HCT116 (cell line): ENCODE data around the gene DOK5. TPM values are rescaled to one million over a fixed set of nuclear protein-coding genes. Genes with fewer than 3 reads are reported as not detected.

Experiments
- ATAC-seq: fragments of 200-7000 bp; cut with Tn5 transposase; 2 replicates; pipeline ENCODE4 v1.9.1; 2020; ENCODE audit warnings: mild to moderate bottlenecking, moderate library complexity
- BruUV-seq: library from RNA; stranded (reverse); fragments of 400-500 nt; replicated peaks from 2 replicates; lab custom pipeline; 2021; lab: Mats Ljungman, UMichigan
- CTCF ChIA-PET: fragments of 300-600 bp; sonication (Branson Sonifier 250); formaldehyde crosslinking; loops from one replicate; lab custom pipeline; 2021; ENCODE audit warnings: antibody characterized with exemption; lab: Charles Lee
- POLR2A ChIA-PET: fragments of 300-600, 350-600 bp; sonication (Branson Sonifier 250); formaldehyde crosslinking; loops from one replicate; lab custom pipeline; 2021; ENCODE audit warnings: antibody characterized with exemption; lab: Charles Lee
- RAD21 ChIA-PET, 2 experiments: fragments of 300-600 bp; sonication (Branson Sonifier 250); formaldehyde crosslinking; loops; one replicate each; lab custom pipeline; 2023; ENCODE audit warnings: low total read pairs in 2 of 2; ENCODE audit not compliant: uncharacterized antibody in 2 of 2, unreplicated experiment in 2 of 2, low non-redundant PET in 1 of 2; lab: Charles Lee
- DNase-seq: peaks from one replicate; pipeline ENCODE4 v3.0.0-alpha.2; 2010; ENCODE audit warnings: low read depth, low spot score
- H2AFZ ChIP-seq: fragments of 200-600 bp; shearing (Covaris generic), sonication (generic); 2 replicates; pipeline ENCODE4 v1.6.1; 2017; ENCODE audit warnings: low read depth, mixed run types, mixed read lengths, antibody characterized with exemption, low read length; ENCODE audit not compliant: poor library complexity, severe bottlenecking
- H3K27ac ChIP-seq: 2 replicates; pipeline ENCODE4 v1.5.1; 2012; ENCODE audit warnings: low read depth, low read length
- H3K27me3 ChIP-seq: fragments of 200-600 bp; sonication (generic); 2 replicates; pipeline ENCODE4 v1.6.1; 2016; ENCODE audit warnings: mixed run types, low read length, mixed read lengths; ENCODE audit not compliant: insufficient read depth
- H3K36me3 ChIP-seq, 2 experiments: fragments of 200-500 bp in 1 of 2; fragments of 200-600 bp in 1 of 2; sonication (Bioruptor generic) in 1 of 2; sonication (generic) in 1 of 2; 2 replicates each; pipeline versions ENCODE4 v1.5.1 to v1.6.1; 2014 to 2016; ENCODE audit warnings: low read length in 2 of 2, inconsistent platforms in 1 of 2, mixed read lengths in 1 of 2, mixed run types in 1 of 2; ENCODE audit not compliant: insufficient read depth in 2 of 2, control insufficient read depth in 1 of 2
- H3K4me1 ChIP-seq, 2 experiments: fragments of 200-600 bp in 1 of 2; sonication (generic) in 1 of 2; 2 replicates each; pipeline versions ENCODE4 v1.5.1 to v1.6.1; 2012 to 2017; ENCODE audit warnings: low read length in 2 of 2, inconsistent platforms in 1 of 2, mild to moderate bottlenecking in 1 of 2, mixed read lengths in 1 of 2, mixed run types in 1 of 2, moderate library complexity in 1 of 2; ENCODE audit not compliant: insufficient read depth in 2 of 2, control insufficient read depth in 1 of 2
- H3K4me2 ChIP-seq: fragments of 200-600 bp; sonication (generic); 2 replicates; pipeline ENCODE4 v1.6.1; 2017; ENCODE audit warnings: mixed run types, low read length, mixed read lengths
- H3K4me3 ChIP-seq, 2 experiments: fragments of 200-600 bp in 1 of 2; sonication (generic) in 1 of 2; replicated peaks in 1 of 2; 2 replicates each; pipeline ENCODE4 v1.5.1; 2011 to 2016; ENCODE audit warnings: low read length in 2 of 2, control low read depth in 1 of 2, low read depth in 1 of 2, mild to moderate bottlenecking in 1 of 2, mixed read lengths in 1 of 2, mixed run types in 1 of 2
- H3K79me2 ChIP-seq: fragments of 200-600 bp; sonication (generic); 2 replicates; pipeline ENCODE4 v1.6.1; 2017; ENCODE audit warnings: mild to moderate bottlenecking, mixed run types, low read length, moderate library complexity, mixed read lengths; ENCODE audit not compliant: insufficient read depth
- H3K9ac ChIP-seq: fragments of 200-600 bp; sonication (generic); 2 replicates; pipeline ENCODE4 v1.6.1; 2016; ENCODE audit warnings: low read length, mixed read lengths
- H3K9me2 ChIP-seq: fragments of 200-600 bp; sonication (generic), shearing (Covaris generic); 2 replicates; pipeline ENCODE4 v1.6.1; 2017; ENCODE audit warnings: mixed run types, mild to moderate bottlenecking, moderate library complexity; ENCODE audit not compliant: insufficient read depth
- H3K9me3 ChIP-seq, 2 experiments: fragments of 200-500 bp in 1 of 2; fragments of 200-600 bp in 1 of 2; sonication (Bioruptor generic) in 1 of 2; sonication (generic) in 1 of 2; 2 replicates each; pipeline ENCODE4 v1.6.1; 2014 to 2017; ENCODE audit warnings: low read length in 2 of 2, mixed read lengths in 2 of 2, inconsistent platforms in 1 of 2, low read depth in 1 of 2, mild to moderate bottlenecking in 1 of 2, mixed run types in 1 of 2, moderate library complexity in 1 of 2; ENCODE audit not compliant: control insufficient read depth in 1 of 2, insufficient read depth in 1 of 2
- H4K20me1 ChIP-seq: fragments of 200-600 bp; sonication (generic), shearing (Covaris generic); 2 replicates; pipeline ENCODE4 v1.6.1; 2017; ENCODE audit warnings: mixed run types, mild to moderate bottlenecking, moderate library complexity; ENCODE audit not compliant: insufficient read depth
- CEBPB ChIP-seq: IDR thresholded peaks from 2 replicates; pipeline ENCODE4 v1.6.1; 2012; ENCODE audit warnings: low read depth
- EGR1 ChIP-seq: IDR thresholded peaks from 2 replicates; pipeline ENCODE4 v1.6.1; 2012; ENCODE audit warnings: low read depth
- ELF1 ChIP-seq: IDR thresholded peaks from 2 replicates; pipeline ENCODE4 v1.6.1; 2012; ENCODE audit warnings: low read depth, borderline replicate concordance
- EZH2 ChIP-seq: fragments of 200-600 bp; sonication (generic); IDR thresholded peaks from 2 replicates; pipeline ENCODE4 v1.6.1; 2017; ENCODE audit warnings: antibody characterized with exemption, mixed run types
- FOSL1 ChIP-seq: IDR thresholded peaks from 2 replicates; pipeline ENCODE4 v1.6.1; 2012; ENCODE audit warnings: low read depth
- JUND ChIP-seq: IDR thresholded peaks from 2 replicates; pipeline ENCODE4 v1.6.1; 2012
- POLR2A ChIP-seq: IDR thresholded peaks from 2 replicates; pipeline ENCODE4 v1.7.0; 2011; ENCODE audit warnings: borderline replicate concordance; ENCODE audit not compliant: insufficient read depth, insufficient read length; ENCODE audit errors: extremely low read depth
- RAD21 ChIP-seq: IDR thresholded peaks from 2 replicates; pipeline ENCODE4 v1.6.1; 2012; ENCODE audit warnings: low read depth, mild to moderate bottlenecking
- SRF ChIP-seq: IDR thresholded peaks from 2 replicates; pipeline ENCODE4 v1.6.1; 2012; ENCODE audit warnings: low read depth
- TCF7L2 ChIP-seq: IDR thresholded peaks from 2 replicates; pipeline ENCODE4 v1.7.0; 2011; ENCODE audit warnings: borderline replicate concordance, inconsistent platforms; ENCODE audit not compliant: insufficient read depth, insufficient read length; ENCODE audit errors: extremely low read depth
- YY1 ChIP-seq: IDR thresholded peaks from 2 replicates; pipeline ENCODE4 v1.6.1; 2011; ENCODE audit warnings: low read length, low read depth, moderate library complexity, mild to moderate bottlenecking; ENCODE audit not compliant: insufficient replicate concordance; ENCODE audit errors: extremely low read depth
- ZFX ChIP-seq: fragments of 450-650 bp; IDR thresholded peaks from 2 replicates; pipeline ENCODE4 v1.6.1; 2017
- ZNF274 ChIP-seq: fragments of 200-500 bp; sonication (Bioruptor generic); IDR thresholded peaks from 2 replicates; pipeline ENCODE4 v1.6.1; 2014; ENCODE audit warnings: mild to moderate bottlenecking, low read depth, low read length, inconsistent platforms
- intact Hi-C: fragments of 100-400 bp; cut with micrococcal nuclease; formaldehyde crosslinking; loops from 2 replicates; pipeline ENCODE4 v1.10.0; 2022
- total RNA-seq: library from RNA; stranded (reverse); gene quantifications from one replicate; pipeline ENCODE4 v1.2.1, GENCODE V29; 2021; ENCODE audit not compliant: unreplicated experiment
- TF ChIP-seq, protein P1 (sequence below): IDR thresholded peaks from 2 replicates; pipeline ENCODE4 v1.6.1; 2012; ENCODE audit warnings: low read depth
- TF ChIP-seq, protein P2 (sequence below): IDR thresholded peaks from 2 replicates; pipeline ENCODE4 v1.6.1; 2012
- TF ChIP-seq, protein P3 (sequence below), 3 experiments: fragments of 200-600 bp in 1 of 3; sonication (generic) in 1 of 3; IDR thresholded peaks in 2 of 3; conservative IDR thresholded peaks in 1 of 3; 2 replicates each; pipeline ENCODE4 v1.5.1; 2012 to 2017; ENCODE audit warnings: low read depth in 2 of 3, low read length in 2 of 3, antibody characterized with exemption in 1 of 3, borderline replicate concordance in 1 of 3, control low read depth in 1 of 3, mild to moderate bottlenecking in 1 of 3, mixed read lengths in 1 of 3, mixed run types in 1 of 3, moderate library complexity in 1 of 3; ENCODE audit not compliant: insufficient read depth in 1 of 3
- TF ChIP-seq, protein P4 (sequence below): IDR thresholded peaks from 2 replicates; pipeline ENCODE4 v1.6.1; 2012

The DOK5 gene
- total RNA-seq, 1 experiment from 2014 or later: not detected

DNA sequence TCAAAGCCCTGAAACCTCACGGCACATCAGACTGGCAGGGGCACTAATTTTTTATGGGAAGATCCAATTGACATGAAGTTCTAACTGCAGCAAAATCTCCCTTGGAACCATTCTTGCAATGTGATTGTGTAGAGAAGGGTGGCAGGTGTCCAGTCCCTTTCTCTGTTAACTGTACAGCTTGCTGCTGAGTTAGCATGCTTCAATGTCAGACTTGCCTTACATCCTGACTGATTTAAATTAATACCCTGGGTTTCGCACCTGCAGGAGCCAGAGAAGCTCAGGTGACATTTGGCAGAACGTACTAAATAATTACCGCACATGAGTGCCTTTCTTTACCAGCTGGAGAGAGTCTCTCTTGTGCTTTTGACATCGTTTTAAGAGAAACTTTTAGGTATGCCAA lies 123.0 kb downstream of the DOK5 start:
- Histone ChIP-seq H3K9ac (no peak overlapping the region), H2AFZ (no peak overlapping the region), H3K79me2 (no peaks in the 10 kb centered on the region), H3K4me3 (no peak overlapping the region), H4K20me1 (no peaks in the 10 kb centered on the region), H3K9me3 (0 out of 4 replicates have a peak, but pooled peaks cover 0 to 3% of the 10 kb centered on the region in 2 experiments), H3K4me1 (no peaks in the 10 kb centered on the region), H3K27me3 (peaks cover 21% of the 10 kb centered on the region), H3K36me3 (no peaks in the 10 kb centered on the region), H3K27ac (no peak overlapping the region), H3K9me2 (no peaks in the 10 kb centered on the region), H3K4me2 (no peak overlapping the region)
- intact Hi-C loops: no loop called here
- RAD21 ChIA-PET: no interaction called here
- POLR2A ChIA-PET: no interaction called here
- BruUV-seq: no TSS peak
- no peak for TF ChIP-seq EGR1
- ATAC-seq (no peak), DNase-seq (no peak)
- CTCF ChIA-PET: no interaction called here

DNA sequence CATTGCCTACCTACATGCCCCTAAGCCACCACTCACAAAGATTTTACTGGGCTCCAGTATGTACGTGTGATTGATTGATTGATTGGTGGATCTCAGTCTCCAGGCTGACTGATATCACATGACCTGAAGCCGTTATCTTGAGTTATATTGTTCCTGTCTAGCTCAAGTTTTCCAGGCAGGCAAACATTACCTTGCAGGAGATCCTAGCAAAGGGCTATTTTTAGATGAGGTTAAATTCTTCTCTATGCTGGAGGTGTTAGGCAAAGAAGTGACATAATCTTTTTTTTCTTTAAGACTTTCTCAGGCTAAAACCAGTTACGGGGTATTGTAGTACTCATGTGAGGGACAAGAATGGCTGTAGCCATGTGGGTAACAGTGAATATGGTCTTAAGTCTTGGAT lies 125.2 kb downstream of the DOK5 start:
- H3K9me2 ChIP-seq: no peaks in the 10 kb centered on the region
- no peak overlapping the region for H3K4me3 ChIP-seq
- no peaks in the 10 kb centered on the region for H3K4me1 ChIP-seq
- no peaks in the 10 kb centered on the region for H4K20me1 ChIP-seq
- TF ChIP-seq, protein P1, sequence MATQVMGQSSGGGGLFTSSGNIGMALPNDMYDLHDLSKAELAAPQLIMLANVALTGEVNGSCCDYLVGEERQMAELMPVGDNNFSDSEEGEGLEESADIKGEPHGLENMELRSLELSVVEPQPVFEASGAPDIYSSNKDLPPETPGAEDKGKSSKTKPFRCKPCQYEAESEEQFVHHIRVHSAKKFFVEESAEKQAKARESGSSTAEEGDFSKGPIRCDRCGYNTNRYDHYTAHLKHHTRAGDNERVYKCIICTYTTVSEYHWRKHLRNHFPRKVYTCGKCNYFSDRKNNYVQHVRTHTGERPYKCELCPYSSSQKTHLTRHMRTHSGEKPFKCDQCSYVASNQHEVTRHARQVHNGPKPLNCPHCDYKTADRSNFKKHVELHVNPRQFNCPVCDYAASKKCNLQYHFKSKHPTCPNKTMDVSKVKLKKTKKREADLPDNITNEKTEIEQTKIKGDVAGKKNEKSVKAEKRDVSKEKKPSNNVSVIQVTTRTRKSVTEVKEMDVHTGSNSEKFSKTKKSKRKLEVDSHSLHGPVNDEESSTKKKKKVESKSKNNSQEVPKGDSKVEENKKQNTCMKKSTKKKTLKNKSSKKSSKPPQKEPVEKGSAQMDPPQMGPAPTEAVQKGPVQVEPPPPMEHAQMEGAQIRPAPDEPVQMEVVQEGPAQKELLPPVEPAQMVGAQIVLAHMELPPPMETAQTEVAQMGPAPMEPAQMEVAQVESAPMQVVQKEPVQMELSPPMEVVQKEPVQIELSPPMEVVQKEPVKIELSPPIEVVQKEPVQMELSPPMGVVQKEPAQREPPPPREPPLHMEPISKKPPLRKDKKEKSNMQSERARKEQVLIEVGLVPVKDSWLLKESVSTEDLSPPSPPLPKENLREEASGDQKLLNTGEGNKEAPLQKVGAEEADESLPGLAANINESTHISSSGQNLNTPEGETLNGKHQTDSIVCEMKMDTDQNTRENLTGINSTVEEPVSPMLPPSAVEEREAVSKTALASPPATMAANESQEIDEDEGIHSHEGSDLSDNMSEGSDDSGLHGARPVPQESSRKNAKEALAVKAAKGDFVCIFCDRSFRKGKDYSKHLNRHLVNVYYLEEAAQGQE: no peak
- TF ChIP-seq JUND: no peak
- TF ChIP-seq ZNF274: no peak
- TF ChIP-seq ELF1: no peak
- no peak for TF ChIP-seq EZH2
- no peak for TF ChIP-seq RAD21
- TF ChIP-seq SRF: no peak
- TF ChIP-seq POLR2A: no peak
- no peak for TF ChIP-seq EGR1
- TF ChIP-seq CEBPB: no peak
- TF ChIP-seq ZFX: no peak
- TF ChIP-seq FOSL1: no peak
- TF ChIP-seq, protein P2, sequence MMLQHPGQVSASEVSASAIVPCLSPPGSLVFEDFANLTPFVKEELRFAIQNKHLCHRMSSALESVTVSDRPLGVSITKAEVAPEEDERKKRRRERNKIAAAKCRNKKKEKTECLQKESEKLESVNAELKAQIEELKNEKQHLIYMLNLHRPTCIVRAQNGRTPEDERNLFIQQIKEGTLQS: no peak
- TF ChIP-seq, protein P3, sequence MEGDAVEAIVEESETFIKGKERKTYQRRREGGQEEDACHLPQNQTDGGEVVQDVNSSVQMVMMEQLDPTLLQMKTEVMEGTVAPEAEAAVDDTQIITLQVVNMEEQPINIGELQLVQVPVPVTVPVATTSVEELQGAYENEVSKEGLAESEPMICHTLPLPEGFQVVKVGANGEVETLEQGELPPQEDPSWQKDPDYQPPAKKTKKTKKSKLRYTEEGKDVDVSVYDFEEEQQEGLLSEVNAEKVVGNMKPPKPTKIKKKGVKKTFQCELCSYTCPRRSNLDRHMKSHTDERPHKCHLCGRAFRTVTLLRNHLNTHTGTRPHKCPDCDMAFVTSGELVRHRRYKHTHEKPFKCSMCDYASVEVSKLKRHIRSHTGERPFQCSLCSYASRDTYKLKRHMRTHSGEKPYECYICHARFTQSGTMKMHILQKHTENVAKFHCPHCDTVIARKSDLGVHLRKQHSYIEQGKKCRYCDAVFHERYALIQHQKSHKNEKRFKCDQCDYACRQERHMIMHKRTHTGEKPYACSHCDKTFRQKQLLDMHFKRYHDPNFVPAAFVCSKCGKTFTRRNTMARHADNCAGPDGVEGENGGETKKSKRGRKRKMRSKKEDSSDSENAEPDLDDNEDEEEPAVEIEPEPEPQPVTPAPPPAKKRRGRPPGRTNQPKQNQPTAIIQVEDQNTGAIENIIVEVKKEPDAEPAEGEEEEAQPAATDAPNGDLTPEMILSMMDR (IDR thresholded peaks at IDR 0.05 in 2 of 3, conservative IDR thresholded peaks at IDR 0.05 in 1 of 3; ENCODE audit: borderline replicate concordance in 1 of 3, insufficient read depth in 1 of 3, low read depth in 2 of 3, low read length in 2 of 3): no peak
- TF ChIP-seq TCF7L2: no peak
- TF ChIP-seq, protein P4, sequence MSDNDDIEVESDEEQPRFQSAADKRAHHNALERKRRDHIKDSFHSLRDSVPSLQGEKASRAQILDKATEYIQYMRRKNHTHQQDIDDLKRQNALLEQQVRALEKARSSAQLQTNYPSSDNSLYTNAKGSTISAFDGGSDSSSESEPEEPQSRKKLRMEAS: no peak
- no peak for TF ChIP-seq YY1
- TF ChIP-seq, all 23 proteins: peak for 0
- no peak for DNase-seq
- ChIA-PET POLR2A (no interaction called here), RAD21 (no interaction called here), CTCF (no interaction called here)
- Histone ChIP-seq H3K36me3 (no peaks in the 10 kb centered on the region), H3K9me3 (0 out of 4 replicates have a peak, but pooled peaks cover 0 to 3% of the 10 kb centered on the region in 2 experiments), H3K27me3 (peaks cover 21% of the 10 kb centered on the region), H3K27ac (no peak overlapping the region), H2AFZ (no peak overlapping the region), H3K4me2 (no peak overlapping the region), H3K79me2 (no peaks in the 10 kb centered on the region), H3K9ac (no peak overlapping the region)
- no peak for ATAC-seq
- no TSS peak for BruUV-seq
- intact Hi-C loops: no loop called here
